H1 (cell line): ENCODE data around the gene TYRP1. TPM values are rescaled to one million over a fixed set of nuclear protein-coding genes. Genes with fewer than 3 reads are reported as not detected.

Source experiments
- CTCF ChIA-PET: fragments of 300-600 bp; sonication (Branson Sonifier 250); formaldehyde crosslinking; loops from one replicate; lab custom pipeline; 2021; ENCODE audit not compliant: partially characterized antibody; lab: Charles Lee
- POLR2A ChIA-PET: fragments of 300-600 bp; sonication (Branson Sonifier 250); formaldehyde crosslinking; loops from one replicate; lab custom pipeline; 2021; ENCODE audit warnings: inconsistent platforms; ENCODE audit not compliant: partially characterized antibody; lab: Charles Lee
- DNase-seq, 2 experiments: peaks; one replicate each; pipeline versions ENCODE4 v3.0.0 to v3.0.0-alpha.2; 2010 to 2022; ENCODE audit warnings: low spot score in 2 of 2, low read depth in 1 of 2, mixed read lengths in 1 of 2
- FAIRE-seq: peaks from 2 replicates; lab custom pipeline; 2011; peaks lifted over from hg19 to GRCh38; lab: Jason Lieb, UNC
- H2AFZ ChIP-seq: 2 replicates; pipeline ENCODE4 v1.8.1; 2012; ENCODE audit warnings: low read length, inconsistent platforms
- H2AK5ac ChIP-seq: 2 replicates; pipeline ENCODE4 v1.6.1; 2013; ENCODE audit warnings: low read depth, low read length
- H2BK120ac ChIP-seq: replicated peaks from 2 replicates; pipeline ENCODE3; 2013; ENCODE audit warnings: low read depth, low read length, inconsistent platforms
- H2BK12ac ChIP-seq: 2 replicates; pipeline ENCODE4 v1.6.1; 2013; ENCODE audit warnings: low read depth, low read length
- H2BK15ac ChIP-seq: 2 replicates; pipeline ENCODE4 v1.6.1; 2013; ENCODE audit warnings: low read length
- H2BK20ac ChIP-seq: 2 replicates; pipeline ENCODE4 v1.6.1; 2013; ENCODE audit warnings: low read length
- H2BK5ac ChIP-seq: 2 replicates; pipeline ENCODE4 v1.6.1; 2013; ENCODE audit warnings: low read depth, low read length
- H3K14ac ChIP-seq: 2 replicates; pipeline ENCODE4 v1.6.1; 2013; ENCODE audit warnings: inconsistent platforms; ENCODE audit not compliant: insufficient read length
- H3K18ac ChIP-seq: 2 replicates; pipeline ENCODE4 v1.6.1; 2013; ENCODE audit warnings: low read length; ENCODE audit errors: extremely low read depth
- H3K23ac ChIP-seq: 2 replicates; pipeline ENCODE4 v1.6.1; 2013; ENCODE audit warnings: inconsistent platforms; ENCODE audit not compliant: insufficient read length
- H3K23me2 ChIP-seq: 2 replicates; pipeline ENCODE4 v1.6.1; 2013; ENCODE audit warnings: low read depth, low read length
- H3K27ac ChIP-seq: 2 replicates; pipeline ENCODE4 v1.6.1; 2011; ENCODE audit warnings: low read depth, low read length, inconsistent platforms
- H3K27me3 ChIP-seq, 4 experiments: replicated peaks in 1 of 4; 1 replicate in 1 of 4; 2 replicates in 3 of 4; pipeline versions ENCODE4 v1.6.1 to v1.8.1; 2011 to 2013; ENCODE audit warnings: low read length in 3 of 4, mild to moderate bottlenecking in 3 of 4, inconsistent platforms in 2 of 4, mixed read lengths in 2 of 4, moderate library complexity in 1 of 4; ENCODE audit not compliant: control insufficient read depth in 3 of 4, insufficient read depth in 3 of 4; ENCODE audit errors: extremely low read depth in 1 of 4
- H3K36me3 ChIP-seq, 4 experiments: 2 replicates each; pipeline versions ENCODE4 v1.6.1 to v1.8.1; 2011 to 2013; ENCODE audit warnings: mild to moderate bottlenecking in 4 of 4, low read length in 3 of 4, moderate library complexity in 2 of 4, control low read depth in 1 of 4, inconsistent platforms in 1 of 4; ENCODE audit not compliant: insufficient read depth in 4 of 4, control insufficient read depth in 2 of 4
- H3K4ac ChIP-seq: replicated peaks from 2 replicates; pipeline ENCODE3; 2013; ENCODE audit warnings: low read length, low read depth, mixed read lengths, inconsistent platforms; ENCODE audit not compliant: insufficient read length
- H3K4me1 ChIP-seq, 4 experiments: replicated peaks in 1 of 4; 1 replicate in 1 of 4; 2 replicates in 3 of 4; pipeline versions ENCODE4 v1.6.1 to v1.8.1; 2011 to 2013; ENCODE audit warnings: low read length in 3 of 4, inconsistent platforms in 2 of 4, mixed read lengths in 1 of 4; ENCODE audit not compliant: insufficient read depth in 4 of 4, control insufficient read depth in 3 of 4
- H3K4me2 ChIP-seq, 2 experiments: 2 replicates each; pipeline versions ENCODE4 v1.6.1 to v1.8.1; 2011 to 2013; ENCODE audit warnings: low read depth in 2 of 2, low read length in 2 of 2, control low read depth in 1 of 2, inconsistent platforms in 1 of 2, mild to moderate bottlenecking in 1 of 2; ENCODE audit not compliant: insufficient read depth in 1 of 2
- H3K4me3 ChIP-seq, 4 experiments: fragments of 200-600, 300-600 bp in 1 of 4; sonication (generic), shearing (Covaris generic), sonication (Bioruptor Twin) in 1 of 4; 2 replicates each; pipeline versions ENCODE4 v1.5.1 to v1.8.1; 2011 to 2016; ENCODE audit warnings: low read length in 4 of 4, low read depth in 3 of 4, control low read depth in 2 of 4, inconsistent platforms in 2 of 4, mild to moderate bottlenecking in 2 of 4, mixed read lengths in 1 of 4, moderate library complexity in 1 of 4; ENCODE audit not compliant: insufficient read depth in 2 of 4; ENCODE audit errors: extremely low read depth in 1 of 4
- H3K56ac ChIP-seq: replicated peaks from 2 replicates; pipeline ENCODE3; 2013; ENCODE audit warnings: low read depth, mild to moderate bottlenecking, mixed read lengths, low read length, inconsistent platforms; ENCODE audit not compliant: insufficient read length
- H3K79me1 ChIP-seq: 2 replicates; pipeline ENCODE4 v1.6.1; 2013; ENCODE audit warnings: low read depth, low read length, control low read depth
- H3K79me2 ChIP-seq, 2 experiments: 2 replicates each; pipeline versions ENCODE4 v1.6.1 to v1.8.1; 2012 to 2013; ENCODE audit warnings: low read length in 2 of 2, mild to moderate bottlenecking in 2 of 2, inconsistent platforms in 1 of 2; ENCODE audit not compliant: insufficient read depth in 2 of 2, control insufficient read depth in 1 of 2
- H3K9ac ChIP-seq, 4 experiments: replicated peaks in 1 of 4; 1 replicate in 1 of 4; 2 replicates in 3 of 4; pipeline versions ENCODE4 v1.6.1 to v1.8.1; 2011 to 2013; ENCODE audit warnings: low read depth in 3 of 4, low read length in 3 of 4, control low read depth in 2 of 4, mild to moderate bottlenecking in 2 of 4, moderate library complexity in 2 of 4, inconsistent platforms in 1 of 4; ENCODE audit errors: extremely low read depth in 1 of 4
- H3K9me3 ChIP-seq, 2 experiments: 2 replicates each; pipeline versions ENCODE4 v1.6.1 to v1.8.1; 2012 to 2013; ENCODE audit warnings: mild to moderate bottlenecking in 2 of 2, moderate library complexity in 2 of 2, control low read depth in 1 of 2, inconsistent platforms in 1 of 2, low read depth in 1 of 2, low read length in 1 of 2, mixed read lengths in 1 of 2; ENCODE audit not compliant: insufficient read depth in 2 of 2
- H4K20me1 ChIP-seq, 2 experiments: replicated peaks in 1 of 2; 2 replicates each; pipeline versions ENCODE3 to v1.8.1; 2011 to 2013; ENCODE audit warnings: inconsistent platforms in 2 of 2, low read length in 2 of 2, mild to moderate bottlenecking in 1 of 2; ENCODE audit not compliant: insufficient read depth in 2 of 2, control insufficient read depth in 1 of 2
- H4K5ac ChIP-seq: 2 replicates; pipeline ENCODE4 v1.6.1; 2013; ENCODE audit warnings: low read length, low read depth, mixed read lengths, inconsistent platforms; ENCODE audit not compliant: insufficient read length
- H4K8ac ChIP-seq: 2 replicates; pipeline ENCODE4 v1.8.0; 2013; ENCODE audit warnings: mild to moderate bottlenecking, moderate library complexity, low read length, inconsistent platforms; ENCODE audit not compliant: insufficient read depth; ENCODE audit errors: extremely low read depth
- H4K91ac ChIP-seq: replicated peaks from 2 replicates; pipeline ENCODE3; 2013; ENCODE audit warnings: low read length, mixed read lengths, inconsistent platforms; ENCODE audit not compliant: insufficient read length
- BACH1 ChIP-seq: IDR thresholded peaks from 2 replicates; pipeline ENCODE4 v1.6.1; 2012; ENCODE audit warnings: low read length, improper control_type of control experiment
- EGR1 ChIP-seq: IDR thresholded peaks from 2 replicates; pipeline ENCODE4 v1.6.1; 2011; ENCODE audit warnings: low read depth, low read length, borderline replicate concordance
- FOSL1 ChIP-seq: IDR thresholded peaks from 2 replicates; pipeline ENCODE4 v1.6.1; 2011; ENCODE audit warnings: mild to moderate bottlenecking, low read depth, low read length, moderate library complexity; ENCODE audit not compliant: insufficient read depth
- JUND ChIP-seq: IDR thresholded peaks from 2 replicates; pipeline ENCODE4 v1.6.1; 2011; ENCODE audit warnings: mild to moderate bottlenecking, improper control_type of control experiment, low read length
- NANOG ChIP-seq: IDR thresholded peaks from 2 replicates; pipeline ENCODE4 v1.6.1; 2011; ENCODE audit warnings: low read length, low read depth, mild to moderate bottlenecking, inconsistent platforms; ENCODE audit not compliant: insufficient read depth, poor library complexity, severe bottlenecking
- PHF8 ChIP-seq: fragments of 200-600 bp; sonication (generic); conservative IDR thresholded peaks from 2 replicates; pipeline ENCODE4 v1.7.1; 2012; ENCODE audit warnings: low read depth, mild to moderate bottlenecking, inconsistent platforms, low read length, moderate library complexity
- RBBP5 ChIP-seq: IDR thresholded peaks from 2 replicates; pipeline ENCODE4 v1.7.1; 2012; ENCODE audit warnings: low read depth, mild to moderate bottlenecking, inconsistent platforms, low read length, moderate library complexity, borderline replicate concordance
- RFX5 ChIP-seq: IDR thresholded peaks from 2 replicates; pipeline ENCODE4 v1.6.1; 2011; ENCODE audit warnings: low read depth, low read length, improper control_type of control experiment, borderline replicate concordance
- RNF2 ChIP-seq: fragments of 200-900, 300-1000 bp; sonication (generic); IDR thresholded peaks from 2 replicates; pipeline ENCODE4 v1.7.1; 2016; ENCODE audit warnings: borderline replicate concordance, low read depth, mild to moderate bottlenecking, antibody characterized with exemption, low read length; ENCODE audit not compliant: poor library complexity, severe bottlenecking; ENCODE audit errors: missing control alignments
- SUZ12 ChIP-seq: fragments of 200-600 bp; sonication (generic); IDR thresholded peaks from 2 replicates; pipeline ENCODE4 v1.6.1; 2012; ENCODE audit warnings: mild to moderate bottlenecking, inconsistent platforms, low read length, moderate library complexity, mixed read lengths
- TBP ChIP-seq: IDR thresholded peaks from 2 replicates; pipeline ENCODE4 v1.6.1; 2011; ENCODE audit warnings: low read depth, low read length, improper control_type of control experiment
- TCF12 ChIP-seq: IDR thresholded peaks from 2 replicates; pipeline ENCODE4 v1.6.1; 2011; ENCODE audit warnings: low read depth, mild to moderate bottlenecking, low read length
- WGBS, 2 experiments: shearing (Covaris generic) in 1 of 2; methylation state at CpG; one replicate each; pipeline versions ENCODE4 v1.1.6 to v1.1.7; 2013 to 2015; ENCODE audit warnings: low lambda C conversion rate in 2 of 2, mixed read lengths in 2 of 2, inconsistent platforms in 1 of 2, low coverage in 1 of 2, missing lambda C conversion rate in 1 of 2; ENCODE audit not compliant: insufficient replicate concordance in 2 of 2, insufficient coverage in 1 of 2, insufficient read length in 1 of 2; ENCODE audit errors: extremely low coverage in 1 of 2, missing lambda C conversion rate in 1 of 2; 5-methylcytosine and 5-hydroxymethylcytosine counted together
- polyA plus RNA-seq, 7 experiments: library from polyadenylated mRNA; depleted of rRNA in 3 of 7; stranded (reverse) in 5 of 7; unstranded in 2 of 7; fragments of >200 nt in 5 of 7; fragments of 200-250 nt in 2 of 7; gene quantifications; 1 replicate in 5 of 7; 2 replicates in 1 of 7; 4 replicates in 1 of 7; pipeline versions ENCODE4 v1.2.1 to v1.2.3, GENCODE V29; 2011 to 2013; ENCODE audit warnings: missing spikeins in 2 of 7, mixed read lengths in 2 of 7
- total RNA-seq: library from RNA; stranded (reverse); fragmentation: NEBNext Ultra II Directional; extraction: Animal tissue kit (Norgen Biotek cat#: 25700); gene quantifications from 2 replicates; pipeline ENCODE4 v1.2.1, GENCODE V29; 2021

Gene TYRP1
- total and polyA plus RNA-seq, 2 of the 8 experiments (the other 6 are each of a cell fraction or from before 2014, with no cell fraction given): 0.15 TPM; not detected in 1

DNA sequence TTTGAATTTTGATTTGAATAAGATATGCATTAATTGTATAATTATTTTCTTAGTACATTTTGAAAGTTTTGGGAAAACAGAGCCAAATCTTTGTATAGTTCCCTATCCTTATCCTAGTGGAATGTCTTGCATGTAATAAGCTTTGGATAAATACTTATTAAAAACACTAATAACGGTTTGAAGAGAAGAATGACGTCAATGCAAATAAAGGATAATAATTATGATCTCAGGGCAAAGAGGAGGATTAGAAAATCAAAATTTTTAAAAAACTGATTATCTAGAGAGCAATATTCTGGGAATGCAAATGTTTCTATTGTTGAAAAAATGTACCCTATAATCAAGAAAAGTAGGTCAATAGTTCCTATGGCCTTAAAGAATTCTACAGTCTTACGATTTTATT is 22.1 kb downstream of the TYRP1 start:
- H2BK5ac ChIP-seq: no peak overlapping the region
- no peaks in the 10 kb centered on the region for H3K23me2 ChIP-seq
- no peak overlapping the region for H2AFZ ChIP-seq
- no peak overlapping the region for H3K23ac ChIP-seq
- ChIA-PET POLR2A (no interaction called here), CTCF (no interaction called here)
- no peaks in the 10 kb centered on the region for H4K20me1 ChIP-seq
- H3K9me3 ChIP-seq: no peaks in the 10 kb centered on the region
- H2BK15ac ChIP-seq: no peak overlapping the region
- no peak overlapping the region for H3K4me2 ChIP-seq
- H2AK5ac ChIP-seq: no peak overlapping the region
- no peak overlapping the region for H3K9ac ChIP-seq
- no peak overlapping the region for H4K8ac ChIP-seq
- H4K91ac ChIP-seq: no peak overlapping the region
- peaks cover 0 to 8% (median 3%) of the 10 kb centered on the region in 4 experiments; a peak in 4 of 7 replicates for H3K4me1 ChIP-seq
- H3K4me3 ChIP-seq: no peak overlapping the region
- no peak overlapping the region for H3K4ac ChIP-seq
- H3K27ac ChIP-seq: no peak overlapping the region
- H2BK12ac ChIP-seq: no peak overlapping the region
- no peaks in the 10 kb centered on the region for H3K79me1 ChIP-seq
- DNase-seq (no peak), FAIRE-seq (no peak)
- no peak overlapping the region for H3K14ac ChIP-seq
- no peak overlapping the region for H2BK120ac ChIP-seq
- WGBS, 2 experiments: 90% methylated on average over 3 of the region's 3 CpGs; no CpG with 5 or more reads in 1 of the 2 experiments
- H3K36me3 ChIP-seq: no peaks in the 10 kb centered on the region
- H4K5ac ChIP-seq: no peak overlapping the region
- H3K56ac ChIP-seq: no peak overlapping the region
- no peak overlapping the region for H3K18ac ChIP-seq
- H3K27me3 ChIP-seq: no peaks in the 10 kb centered on the region
- H3K79me2 ChIP-seq: no peaks in the 10 kb centered on the region
- no peak overlapping the region for H2BK20ac ChIP-seq
- TF ChIP-seq RNF2: no peak
- TF ChIP-seq BACH1: no peak
- no peak for TF ChIP-seq RFX5
- TF ChIP-seq TCF12: no peak
- no peak for TF ChIP-seq PHF8
- no peak for TF ChIP-seq SUZ12
- TF ChIP-seq RBBP5: no peak
- TF ChIP-seq TBP: no peak
- TF ChIP-seq JUND: no peak
- no peak for TF ChIP-seq EGR1
- TF ChIP-seq FOSL1: no peak
- TF ChIP-seq NANOG: no peak
